DND-41 (cell line): Measurements from ENCODE around the gene SLIT1.

ENCODE experiments used
- ATAC-seq: fragments of 200-7000 bp; cut with Tn5 transposase; 3 replicates; pipeline ENCODE4 v1.9.1; 2021; ENCODE audit warnings: low read depth; ENCODE audit not compliant: insufficient read depth
- DNase-seq: peaks from one replicate; pipeline ENCODE4 v3.0.0-alpha.2; 2020
- H2AFZ ChIP-seq: 2 replicates; pipeline ENCODE4 v1.6.0; 2012; ENCODE audit warnings: low read depth, low read length
- H3K27ac ChIP-seq: 2 replicates; pipeline ENCODE4 v1.5.1; 2012; ENCODE audit warnings: low read length, inconsistent platforms
- H3K27me3 ChIP-seq: fragments of 200-600 bp; sonication (generic); 2 replicates; pipeline ENCODE4 v1.6.0; 2012; ENCODE audit warnings: low read length, mild to moderate bottlenecking, inconsistent platforms; ENCODE audit not compliant: insufficient read depth, poor library complexity
- H3K36me3 ChIP-seq: 2 replicates; pipeline ENCODE4 v1.5.1; 2012; ENCODE audit warnings: low read length, inconsistent platforms; ENCODE audit not compliant: insufficient read depth
- H3K4me1 ChIP-seq: 2 replicates; pipeline ENCODE4 v1.5.1; 2012; ENCODE audit warnings: mild to moderate bottlenecking, low read length; ENCODE audit not compliant: insufficient read depth
- H3K4me2 ChIP-seq: 2 replicates; pipeline ENCODE4 v1.6.0; 2012; ENCODE audit warnings: mild to moderate bottlenecking, moderate library complexity, low read length, inconsistent platforms; ENCODE audit not compliant: insufficient read depth
- H3K4me3 ChIP-seq, 2 experiments: fragments of 200-600 bp in 1 of 2; shearing (Covaris generic) in 1 of 2; 2 replicates each; pipeline ENCODE4 v1.5.1; 2012 to 2016; ENCODE audit warnings: inconsistent platforms in 2 of 2, low read length in 2 of 2, mild to moderate bottlenecking in 2 of 2, low read depth in 1 of 2, moderate library complexity in 1 of 2
- H3K79me2 ChIP-seq: 2 replicates; pipeline ENCODE4 v1.6.0; 2012; ENCODE audit warnings: low read length, inconsistent platforms; ENCODE audit not compliant: insufficient read depth
- H3K9ac ChIP-seq: 2 replicates; pipeline ENCODE4 v1.6.0; 2012; ENCODE audit warnings: low read depth, mild to moderate bottlenecking, inconsistent platforms, low read length, moderate library complexity
- H3K9me3 ChIP-seq: 2 replicates; pipeline ENCODE4 v1.5.1; 2012; ENCODE audit warnings: low read length, moderate library complexity, mild to moderate bottlenecking, inconsistent platforms; ENCODE audit not compliant: insufficient read depth, severe bottlenecking
- H4K20me1 ChIP-seq: 2 replicates; pipeline ENCODE4 v1.6.0; 2012; ENCODE audit warnings: low read length; ENCODE audit not compliant: insufficient read depth
- EZH2 ChIP-seq: IDR thresholded peaks from 3 replicates; pipeline ENCODE4 v1.6.1; 2012; ENCODE audit warnings: borderline replicate concordance, low read depth, mild to moderate bottlenecking, moderate library complexity, low read length, inconsistent platforms; ENCODE audit not compliant: severe bottlenecking
- TF ChIP-seq, protein P1 (sequence below): IDR thresholded peaks from 2 replicates; pipeline ENCODE4 v1.5.1; 2012; ENCODE audit warnings: borderline replicate concordance, low read length, moderate library complexity, mild to moderate bottlenecking; ENCODE audit not compliant: poor library complexity, severe bottlenecking; ENCODE audit errors: extremely low read depth

SLIT1 gene

DNA sequence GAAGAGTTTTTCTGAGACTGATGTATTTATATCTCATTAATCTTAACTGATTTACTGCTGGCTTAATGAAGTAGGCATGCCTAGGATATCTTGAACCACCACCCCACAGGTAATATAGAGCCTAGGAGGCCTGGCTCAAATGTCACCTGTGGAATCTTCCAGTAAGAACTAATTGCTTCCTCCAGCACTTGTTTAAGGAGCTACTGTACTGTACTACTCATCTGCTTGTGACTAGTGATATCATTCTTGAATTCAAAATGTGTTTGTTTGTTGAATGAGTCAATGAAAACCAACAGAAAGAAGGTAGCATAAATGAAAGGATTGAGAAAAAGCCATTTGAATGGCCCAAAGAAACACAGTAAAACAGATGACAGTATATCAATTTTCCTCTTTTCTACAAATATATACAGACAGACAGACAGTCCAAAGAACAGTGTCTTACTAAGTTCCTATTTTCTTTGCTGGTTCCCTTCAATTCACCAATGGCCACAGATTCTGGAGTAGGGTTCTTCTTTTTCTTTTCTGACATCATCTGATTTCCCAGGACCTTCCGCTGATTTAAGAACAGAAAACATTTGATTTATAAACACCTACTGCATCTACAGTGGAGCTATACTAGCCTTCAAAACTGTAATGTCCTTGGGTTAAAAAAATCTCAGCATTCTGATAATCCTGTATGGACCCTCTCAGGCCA is 43.7 kb upstream of the SLIT1 start:
- H3K4me3 ChIP-seq: no peak overlapping the region
- H3K27ac ChIP-seq: no peak overlapping the region
- no peak for DNase-seq
- no peaks in the 10 kb centered on the region for H4K20me1 ChIP-seq
- H3K79me2 ChIP-seq: no peaks in the 10 kb centered on the region
- H3K36me3 ChIP-seq: peaks cover 83% of the 10 kb centered on the region
- H3K4me2 ChIP-seq: no peak overlapping the region
- H3K27me3 ChIP-seq: no peaks in the 10 kb centered on the region
- H3K9me3 ChIP-seq: no peaks in the 10 kb centered on the region
- no peak overlapping the region for H3K9ac ChIP-seq
- no peaks in the 10 kb centered on the region for H3K4me1 ChIP-seq
- no peak for ATAC-seq
- TF ChIP-seq, protein P1, sequence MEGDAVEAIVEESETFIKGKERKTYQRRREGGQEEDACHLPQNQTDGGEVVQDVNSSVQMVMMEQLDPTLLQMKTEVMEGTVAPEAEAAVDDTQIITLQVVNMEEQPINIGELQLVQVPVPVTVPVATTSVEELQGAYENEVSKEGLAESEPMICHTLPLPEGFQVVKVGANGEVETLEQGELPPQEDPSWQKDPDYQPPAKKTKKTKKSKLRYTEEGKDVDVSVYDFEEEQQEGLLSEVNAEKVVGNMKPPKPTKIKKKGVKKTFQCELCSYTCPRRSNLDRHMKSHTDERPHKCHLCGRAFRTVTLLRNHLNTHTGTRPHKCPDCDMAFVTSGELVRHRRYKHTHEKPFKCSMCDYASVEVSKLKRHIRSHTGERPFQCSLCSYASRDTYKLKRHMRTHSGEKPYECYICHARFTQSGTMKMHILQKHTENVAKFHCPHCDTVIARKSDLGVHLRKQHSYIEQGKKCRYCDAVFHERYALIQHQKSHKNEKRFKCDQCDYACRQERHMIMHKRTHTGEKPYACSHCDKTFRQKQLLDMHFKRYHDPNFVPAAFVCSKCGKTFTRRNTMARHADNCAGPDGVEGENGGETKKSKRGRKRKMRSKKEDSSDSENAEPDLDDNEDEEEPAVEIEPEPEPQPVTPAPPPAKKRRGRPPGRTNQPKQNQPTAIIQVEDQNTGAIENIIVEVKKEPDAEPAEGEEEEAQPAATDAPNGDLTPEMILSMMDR: no peak
- no peak for TF ChIP-seq EZH2
- H2AFZ ChIP-seq: no peak overlapping the region

DNA sequence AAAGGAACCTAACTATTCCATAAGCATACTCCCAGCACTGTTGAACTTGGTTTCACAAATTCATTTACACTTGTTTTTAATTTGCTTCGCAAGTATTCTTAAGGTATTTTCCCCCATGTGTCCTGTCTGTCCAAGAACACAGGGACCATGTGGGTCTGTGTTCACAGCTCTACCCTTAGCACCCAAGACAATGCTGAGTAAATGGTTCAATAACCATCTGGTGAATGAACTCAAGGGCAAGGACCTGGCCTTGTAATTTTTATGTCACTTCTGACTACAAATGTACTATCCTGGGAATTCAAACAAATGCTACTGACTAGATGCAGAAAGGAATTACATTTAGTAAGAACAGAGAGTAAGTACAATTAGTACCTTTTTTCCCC is 43.0 kb upstream of the SLIT1 start:
- ATAC-seq: no peak
- no peak overlapping the region for H3K4me3 ChIP-seq
- TF ChIP-seq, protein P1: no peak
- no peak for TF ChIP-seq EZH2
- peaks cover 83% of the 10 kb centered on the region for H3K36me3 ChIP-seq
- no peak for DNase-seq
- H3K27ac ChIP-seq: no peak overlapping the region
- no peaks in the 10 kb centered on the region for H3K4me1 ChIP-seq
- H3K79me2 ChIP-seq: no peaks in the 10 kb centered on the region
- H3K9ac ChIP-seq: no peak overlapping the region
- H3K9me3 ChIP-seq: no peaks in the 10 kb centered on the region
- no peaks in the 10 kb centered on the region for H3K27me3 ChIP-seq
- no peak overlapping the region for H2AFZ ChIP-seq
- no peak overlapping the region for H3K4me2 ChIP-seq
- H4K20me1 ChIP-seq: no peaks in the 10 kb centered on the region

DNA sequence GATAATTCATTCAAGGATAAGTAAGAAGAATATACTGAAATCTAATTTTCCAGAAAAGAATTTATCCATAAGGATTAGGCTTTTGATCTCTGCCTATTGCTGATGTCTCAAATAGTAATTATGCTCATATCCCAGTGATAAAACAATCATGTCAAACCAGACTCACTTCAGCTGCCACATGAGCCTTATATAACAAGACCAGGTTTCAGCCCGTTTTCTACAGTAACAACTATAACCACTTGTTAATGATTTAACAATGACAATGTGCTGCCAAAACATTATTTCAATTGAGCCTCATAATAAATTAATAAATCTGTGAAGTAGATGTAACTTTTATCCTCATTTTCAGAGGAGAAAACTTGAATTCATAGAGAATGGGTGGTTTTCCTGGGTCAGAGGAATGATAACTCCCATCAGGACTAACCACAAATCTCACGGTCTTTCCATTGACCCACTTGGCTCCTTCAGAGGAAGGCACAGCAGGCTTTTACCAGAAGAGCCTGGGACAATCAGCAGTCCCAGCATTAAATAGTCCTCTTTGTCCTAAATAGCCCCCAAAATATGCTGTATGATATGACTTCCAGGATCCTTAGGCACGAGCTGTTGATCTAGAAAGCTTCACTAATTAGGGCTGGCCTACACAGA is 42.5 kb upstream of the SLIT1 start:
- H3K79me2 ChIP-seq: no peaks in the 10 kb centered on the region
- ATAC-seq (no peak), DNase-seq (no peak)
- no peaks in the 10 kb centered on the region for H3K4me1 ChIP-seq
- no peak overlapping the region for H3K27ac ChIP-seq
- no peaks in the 10 kb centered on the region for H3K9me3 ChIP-seq
- TF ChIP-seq, protein P1: no peak
- TF ChIP-seq EZH2: no peak
- H4K20me1 ChIP-seq: no peaks in the 10 kb centered on the region
- H3K36me3 ChIP-seq: peaks cover 82% of the 10 kb centered on the region
- no peak overlapping the region for H2AFZ ChIP-seq
- H3K9ac ChIP-seq: no peak overlapping the region
- H3K4me2 ChIP-seq: no peak overlapping the region
- H3K4me3 ChIP-seq: no peak overlapping the region
- H3K27me3 ChIP-seq: no peaks in the 10 kb centered on the region
